H1 (cell line): ENCODE results near the gene BARX1. TPM values are rescaled to one million over a fixed set of nuclear protein-coding genes. Genes with fewer than 3 reads are reported as not detected.

Source experiments
- CTCF ChIA-PET: fragments of 300-600 bp; sonication (Branson Sonifier 250); formaldehyde crosslinking; loops from one replicate; lab custom pipeline; 2021; ENCODE audit not compliant: partially characterized antibody; lab: Charles Lee
- POLR2A ChIA-PET: fragments of 300-600 bp; sonication (Branson Sonifier 250); formaldehyde crosslinking; loops from one replicate; lab custom pipeline; 2021; ENCODE audit warnings: inconsistent platforms; ENCODE audit not compliant: partially characterized antibody; lab: Charles Lee
- DNase-seq, 2 experiments: peaks; one replicate each; pipeline versions ENCODE4 v3.0.0 to v3.0.0-alpha.2; 2010 to 2022; ENCODE audit warnings: low spot score in 2 of 2, low read depth in 1 of 2, mixed read lengths in 1 of 2
- FAIRE-seq: peaks from 2 replicates; lab custom pipeline; 2011; peaks lifted over from hg19 to GRCh38; lab: Jason Lieb, UNC
- H2AFZ ChIP-seq: 2 replicates; pipeline ENCODE4 v1.8.1; 2012; ENCODE audit warnings: low read length, inconsistent platforms
- H2AK5ac ChIP-seq: 2 replicates; pipeline ENCODE4 v1.6.1; 2013; ENCODE audit warnings: low read depth, low read length
- H2BK120ac ChIP-seq: replicated peaks from 2 replicates; pipeline ENCODE3; 2013; ENCODE audit warnings: low read depth, low read length, inconsistent platforms
- H2BK12ac ChIP-seq: 2 replicates; pipeline ENCODE4 v1.6.1; 2013; ENCODE audit warnings: low read depth, low read length
- H2BK15ac ChIP-seq: 2 replicates; pipeline ENCODE4 v1.6.1; 2013; ENCODE audit warnings: low read length
- H2BK20ac ChIP-seq: 2 replicates; pipeline ENCODE4 v1.6.1; 2013; ENCODE audit warnings: low read length
- H2BK5ac ChIP-seq: 2 replicates; pipeline ENCODE4 v1.6.1; 2013; ENCODE audit warnings: low read depth, low read length
- H3K14ac ChIP-seq: 2 replicates; pipeline ENCODE4 v1.6.1; 2013; ENCODE audit warnings: inconsistent platforms; ENCODE audit not compliant: insufficient read length
- H3K18ac ChIP-seq: 2 replicates; pipeline ENCODE4 v1.6.1; 2013; ENCODE audit warnings: low read length; ENCODE audit errors: extremely low read depth
- H3K23ac ChIP-seq: 2 replicates; pipeline ENCODE4 v1.6.1; 2013; ENCODE audit warnings: inconsistent platforms; ENCODE audit not compliant: insufficient read length
- H3K23me2 ChIP-seq: 2 replicates; pipeline ENCODE4 v1.6.1; 2013; ENCODE audit warnings: low read depth, low read length
- H3K27ac ChIP-seq: 2 replicates; pipeline ENCODE4 v1.6.1; 2011; ENCODE audit warnings: low read depth, low read length, inconsistent platforms
- H3K27me3 ChIP-seq, 4 experiments: replicated peaks in 1 of 4; 1 replicate in 1 of 4; 2 replicates in 3 of 4; pipeline versions ENCODE4 v1.6.1 to v1.8.1; 2011 to 2013; ENCODE audit warnings: low read length in 3 of 4, mild to moderate bottlenecking in 3 of 4, inconsistent platforms in 2 of 4, mixed read lengths in 2 of 4, moderate library complexity in 1 of 4; ENCODE audit not compliant: control insufficient read depth in 3 of 4, insufficient read depth in 3 of 4; ENCODE audit errors: extremely low read depth in 1 of 4
- H3K36me3 ChIP-seq, 4 experiments: 2 replicates each; pipeline versions ENCODE4 v1.6.1 to v1.8.1; 2011 to 2013; ENCODE audit warnings: mild to moderate bottlenecking in 4 of 4, low read length in 3 of 4, moderate library complexity in 2 of 4, control low read depth in 1 of 4, inconsistent platforms in 1 of 4; ENCODE audit not compliant: insufficient read depth in 4 of 4, control insufficient read depth in 2 of 4
- H3K4ac ChIP-seq: replicated peaks from 2 replicates; pipeline ENCODE3; 2013; ENCODE audit warnings: low read length, low read depth, mixed read lengths, inconsistent platforms; ENCODE audit not compliant: insufficient read length
- H3K4me1 ChIP-seq, 4 experiments: replicated peaks in 1 of 4; 1 replicate in 1 of 4; 2 replicates in 3 of 4; pipeline versions ENCODE4 v1.6.1 to v1.8.1; 2011 to 2013; ENCODE audit warnings: low read length in 3 of 4, inconsistent platforms in 2 of 4, mixed read lengths in 1 of 4; ENCODE audit not compliant: insufficient read depth in 4 of 4, control insufficient read depth in 3 of 4
- H3K4me2 ChIP-seq, 2 experiments: 2 replicates each; pipeline versions ENCODE4 v1.6.1 to v1.8.1; 2011 to 2013; ENCODE audit warnings: low read depth in 2 of 2, low read length in 2 of 2, control low read depth in 1 of 2, inconsistent platforms in 1 of 2, mild to moderate bottlenecking in 1 of 2; ENCODE audit not compliant: insufficient read depth in 1 of 2
- H3K4me3 ChIP-seq, 4 experiments: fragments of 200-600, 300-600 bp in 1 of 4; sonication (generic), shearing (Covaris generic), sonication (Bioruptor Twin) in 1 of 4; 2 replicates each; pipeline versions ENCODE4 v1.5.1 to v1.8.1; 2011 to 2016; ENCODE audit warnings: low read length in 4 of 4, low read depth in 3 of 4, control low read depth in 2 of 4, inconsistent platforms in 2 of 4, mild to moderate bottlenecking in 2 of 4, mixed read lengths in 1 of 4, moderate library complexity in 1 of 4; ENCODE audit not compliant: insufficient read depth in 2 of 4; ENCODE audit errors: extremely low read depth in 1 of 4
- H3K56ac ChIP-seq: replicated peaks from 2 replicates; pipeline ENCODE3; 2013; ENCODE audit warnings: low read depth, mild to moderate bottlenecking, mixed read lengths, low read length, inconsistent platforms; ENCODE audit not compliant: insufficient read length
- H3K79me1 ChIP-seq: 2 replicates; pipeline ENCODE4 v1.6.1; 2013; ENCODE audit warnings: low read depth, low read length, control low read depth
- H3K79me2 ChIP-seq, 2 experiments: 2 replicates each; pipeline versions ENCODE4 v1.6.1 to v1.8.1; 2012 to 2013; ENCODE audit warnings: low read length in 2 of 2, mild to moderate bottlenecking in 2 of 2, inconsistent platforms in 1 of 2; ENCODE audit not compliant: insufficient read depth in 2 of 2, control insufficient read depth in 1 of 2
- H3K9ac ChIP-seq, 4 experiments: replicated peaks in 1 of 4; 1 replicate in 1 of 4; 2 replicates in 3 of 4; pipeline versions ENCODE4 v1.6.1 to v1.8.1; 2011 to 2013; ENCODE audit warnings: low read depth in 3 of 4, low read length in 3 of 4, control low read depth in 2 of 4, mild to moderate bottlenecking in 2 of 4, moderate library complexity in 2 of 4, inconsistent platforms in 1 of 4; ENCODE audit errors: extremely low read depth in 1 of 4
- H3K9me3 ChIP-seq, 2 experiments: 2 replicates each; pipeline versions ENCODE4 v1.6.1 to v1.8.1; 2012 to 2013; ENCODE audit warnings: mild to moderate bottlenecking in 2 of 2, moderate library complexity in 2 of 2, control low read depth in 1 of 2, inconsistent platforms in 1 of 2, low read depth in 1 of 2, low read length in 1 of 2, mixed read lengths in 1 of 2; ENCODE audit not compliant: insufficient read depth in 2 of 2
- H4K20me1 ChIP-seq, 2 experiments: replicated peaks in 1 of 2; 2 replicates each; pipeline versions ENCODE3 to v1.8.1; 2011 to 2013; ENCODE audit warnings: inconsistent platforms in 2 of 2, low read length in 2 of 2, mild to moderate bottlenecking in 1 of 2; ENCODE audit not compliant: insufficient read depth in 2 of 2, control insufficient read depth in 1 of 2
- H4K5ac ChIP-seq: 2 replicates; pipeline ENCODE4 v1.6.1; 2013; ENCODE audit warnings: low read length, low read depth, mixed read lengths, inconsistent platforms; ENCODE audit not compliant: insufficient read length
- H4K8ac ChIP-seq: 2 replicates; pipeline ENCODE4 v1.8.0; 2013; ENCODE audit warnings: mild to moderate bottlenecking, moderate library complexity, low read length, inconsistent platforms; ENCODE audit not compliant: insufficient read depth; ENCODE audit errors: extremely low read depth
- H4K91ac ChIP-seq: replicated peaks from 2 replicates; pipeline ENCODE3; 2013; ENCODE audit warnings: low read length, mixed read lengths, inconsistent platforms; ENCODE audit not compliant: insufficient read length
- NANOG ChIP-seq: IDR thresholded peaks from 2 replicates; pipeline ENCODE4 v1.6.1; 2011; ENCODE audit warnings: low read length, low read depth, mild to moderate bottlenecking, inconsistent platforms; ENCODE audit not compliant: insufficient read depth, poor library complexity, severe bottlenecking
- RXRA ChIP-seq: IDR thresholded peaks from 2 replicates; pipeline ENCODE4 v1.6.1; 2011; ENCODE audit warnings: low read depth, mild to moderate bottlenecking, low read length, moderate library complexity; ENCODE audit not compliant: insufficient read depth
- SAP30 ChIP-seq: fragments of 300-600 bp; sonication (generic); IDR thresholded peaks from 2 replicates; pipeline ENCODE4 v1.7.1; 2012; ENCODE audit warnings: low read length, moderate library complexity, mild to moderate bottlenecking, inconsistent platforms; ENCODE audit not compliant: insufficient read depth, insufficient replicate concordance
- SIN3A ChIP-seq, 2 experiments: IDR thresholded peaks in 1 of 2; conservative IDR thresholded peaks in 1 of 2; 2 replicates each; pipeline ENCODE4 v1.6.1; 2011 to 2012; ENCODE audit warnings: low read length in 2 of 2, improper control_type of control experiment in 1 of 2, low read depth in 1 of 2, mild to moderate bottlenecking in 1 of 2
- TAF1 ChIP-seq: IDR thresholded peaks from 2 replicates; pipeline ENCODE4 v1.6.1; 2011; ENCODE audit warnings: mild to moderate bottlenecking, low read depth, low read length
- TBP ChIP-seq: IDR thresholded peaks from 2 replicates; pipeline ENCODE4 v1.6.1; 2011; ENCODE audit warnings: low read depth, low read length, improper control_type of control experiment
- ZNF274 ChIP-seq: IDR thresholded peaks from 2 replicates; pipeline ENCODE4 v1.7.0; 2012; ENCODE audit warnings: low read length, borderline replicate concordance; ENCODE audit errors: extremely low read depth
- WGBS, 2 experiments: shearing (Covaris generic) in 1 of 2; methylation state at CpG; one replicate each; pipeline versions ENCODE4 v1.1.6 to v1.1.7; 2013 to 2015; ENCODE audit warnings: low lambda C conversion rate in 2 of 2, mixed read lengths in 2 of 2, inconsistent platforms in 1 of 2, low coverage in 1 of 2, missing lambda C conversion rate in 1 of 2; ENCODE audit not compliant: insufficient replicate concordance in 2 of 2, insufficient coverage in 1 of 2, insufficient read length in 1 of 2; ENCODE audit errors: extremely low coverage in 1 of 2, missing lambda C conversion rate in 1 of 2; 5-methylcytosine and 5-hydroxymethylcytosine counted together
- polyA plus RNA-seq, 7 experiments: library from polyadenylated mRNA; depleted of rRNA in 3 of 7; stranded (reverse) in 5 of 7; unstranded in 2 of 7; fragments of >200 nt in 5 of 7; fragments of 200-250 nt in 2 of 7; gene quantifications; 1 replicate in 5 of 7; 2 replicates in 1 of 7; 4 replicates in 1 of 7; pipeline versions ENCODE4 v1.2.1 to v1.2.3, GENCODE V29; 2011 to 2013; ENCODE audit warnings: missing spikeins in 2 of 7, mixed read lengths in 2 of 7
- total RNA-seq: library from RNA; stranded (reverse); fragmentation: NEBNext Ultra II Directional; extraction: Animal tissue kit (Norgen Biotek cat#: 25700); gene quantifications from 2 replicates; pipeline ENCODE4 v1.2.1, GENCODE V29; 2021

Gene BARX1
- total and polyA plus RNA-seq, 2 of the 8 experiments (the other 6 are each of a cell fraction or from before 2014, with no cell fraction given), result 0.79 to 2.6 TPM

DNA sequence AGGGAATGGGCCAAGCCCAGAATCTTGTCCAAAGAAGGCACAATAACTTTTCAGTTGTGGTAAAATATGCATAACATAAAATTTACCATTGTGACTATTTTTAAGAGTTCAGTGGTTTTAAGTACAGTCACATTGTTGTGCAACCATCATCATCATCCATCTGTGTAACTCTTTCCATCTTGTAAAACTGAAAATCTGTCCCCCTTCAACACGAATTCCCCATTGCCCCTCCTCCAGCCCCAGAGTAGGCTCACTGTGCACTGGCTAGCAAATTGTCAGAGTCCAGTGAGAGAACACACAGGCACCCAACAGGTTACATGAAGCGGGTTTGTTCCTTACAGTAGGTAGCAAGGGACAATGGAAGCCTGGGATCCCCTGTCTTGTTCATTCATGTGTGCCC, 13.7 kb downstream of the BARX1 start:
- Histone ChIP-seq H3K27ac (no peak overlapping the region), H3K9ac (no peak overlapping the region), H2AK5ac (no peak overlapping the region), H4K8ac (no peak overlapping the region), H2AFZ (no peak overlapping the region), H2BK20ac (no peak overlapping the region), H2BK120ac (no peak overlapping the region), H3K23me2 (peaks cover 8% of the 10 kb centered on the region; the same call in 1 of the 2 replicates), H4K5ac (no peak overlapping the region), H3K4me3 (no peak overlapping the region), H3K14ac (no peak overlapping the region), H3K18ac (no peak overlapping the region), H3K56ac (no peak overlapping the region), H2BK15ac (no peak overlapping the region), H2BK12ac (no peak overlapping the region), H3K79me2 (no peaks in the 10 kb centered on the region), H2BK5ac (no peak overlapping the region), H3K9me3 (no peaks in the 10 kb centered on the region), H3K4me2 (no peak overlapping the region), H3K79me1 (no peaks in the 10 kb centered on the region), H3K36me3 (no peaks in the 10 kb centered on the region), H4K20me1 (peaks cover 4 to 7% of the 10 kb centered on the region in 2 experiments), H3K27me3 (peaks cover 37 to 62% (median 54%) of the 10 kb centered on the region in 4 experiments), H3K4me1 (peaks cover 2 to 19% (median 4%) of the 10 kb centered on the region in 4 experiments; a peak in 5 of 7 replicates), H3K4ac (no peak overlapping the region), H3K23ac (no peak overlapping the region), H4K91ac (no peak overlapping the region)
- no peak for DNase-seq
- ChIA-PET CTCF (interaction anchor here (0.7 to 2.0 kb wide), 5 partner anchors 8 to 252 kb away, joined by 3 to 8 read pairs (median 3); no protein-coding TSS in a partner anchor), POLR2A (interaction anchor here (1.1 to 2.0 kb wide), 2 partner anchors 8 to 13 kb away, joined by 3 to 4 read pairs; partner anchors contain the start of gene BARX1)
- WGBS, 2 experiments, result 88% methylated on average over 2 of the region's 2 CpGs; no CpG with 5 or more reads in 1 of the 2 experiments
- TF ChIP-seq NANOG (no peak), TBP (no peak), SIN3A (conservative IDR thresholded peaks at IDR 0.05 in 1 of 2, IDR thresholded peaks at IDR 0.05 in 1 of 2; ENCODE audit: low read depth in 1 of 2, low read length in 2 of 2) (no peak), RXRA (no peak), SAP30 (no peak), ZNF274 (no peak), TAF1 (no peak)
- FAIRE-seq, result no peak
